ENCODE results near the gene TESK2.

DNA sequence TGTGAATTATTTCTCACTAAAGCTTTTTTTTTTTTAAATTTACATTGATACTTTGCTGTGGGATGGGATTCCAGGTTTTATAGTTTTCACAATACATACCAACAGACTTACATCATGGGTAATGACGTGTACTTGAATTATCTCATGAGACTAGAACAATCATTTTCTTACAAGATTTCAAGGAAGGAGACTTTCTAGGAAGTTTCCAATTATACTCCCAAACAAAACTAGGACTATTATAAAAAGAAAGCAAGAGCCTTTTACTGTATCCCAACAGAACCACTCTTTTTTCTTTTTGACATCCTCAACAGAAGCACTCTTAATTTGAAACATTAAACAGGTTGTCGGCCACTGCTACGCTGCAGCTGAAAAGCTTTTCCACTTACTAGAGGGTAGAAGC, 48.7 kb downstream of the TESK2 start:
- TF ChIP-seq ZNF70 (CRISPR knock-in tag; IDR thresholded peaks at IDR 0.05) (no peak), ARNTL (CRISPR knock-in tag; IDR thresholded peaks at IDR 0.05; ENCODE audit: borderline replicate concordance, low read depth) (no peak), ZC3H10 (CRISPR knock-in tag; IDR thresholded peaks at IDR 0.05) (no peak), ZNF8 (CRISPR knock-in tag; IDR thresholded peaks at IDR 0.05) (no peak), TOX (CRISPR knock-in tag; IDR thresholded peaks at IDR 0.05; ENCODE audit: borderline replicate concordance) (no peak), PATZ1 (CRISPR knock-in tag; IDR thresholded peaks at IDR 0.05; ENCODE audit: borderline replicate concordance) (no peak)
